SU-DHL-6 (cell line): ENCODE measurements around the gene SLC22A17.

Experiments
- H2AFZ ChIP-seq: fragments of 200-600 bp; sonication (generic); 2 replicates; pipeline ENCODE4 v1.6.1; 2014; ENCODE audit warnings: low read depth, mild to moderate bottlenecking, moderate library complexity, mixed read lengths, antibody characterized with exemption, low read length; ENCODE audit not compliant: severe bottlenecking
- H3F3A ChIP-seq: fragments of 200-600 bp; shearing (Covaris generic); 2 replicates; pipeline ENCODE4 v1.6.0; 2016; ENCODE audit warnings: antibody characterized with exemption, mild to moderate bottlenecking; ENCODE audit not compliant: insufficient read depth
- H3K27ac ChIP-seq: fragments of 200-600 bp; sonication (generic); 2 replicates; pipeline ENCODE4 v1.5.1; 2016; ENCODE audit warnings: low read depth, mild to moderate bottlenecking, low read length, moderate library complexity, mixed read lengths
- H3K27me3 ChIP-seq: fragments of 200-600 bp; sonication (generic), shearing (Covaris generic); 2 replicates; pipeline ENCODE4 v1.6.0; 2014; ENCODE audit warnings: mild to moderate bottlenecking, low read length
- H3K36me3 ChIP-seq: fragments of 200-600 bp; sonication (generic); 2 replicates; pipeline ENCODE4 v1.6.1; 2014; ENCODE audit warnings: mild to moderate bottlenecking, low read length, mixed read lengths
- H3K4me2 ChIP-seq: fragments of 300-600, 200-600 bp; shearing (Covaris generic), sonication (generic); 2 replicates; pipeline ENCODE4 v1.6.0; 2014; ENCODE audit warnings: low read length, low read depth, mild to moderate bottlenecking; ENCODE audit not compliant: poor library complexity, severe bottlenecking
- H3K4me3 ChIP-seq: fragments of 200-600 bp; sonication (generic); 2 replicates; pipeline ENCODE4 v1.5.1; 2014; ENCODE audit warnings: antibody characterized with exemption, low read length, mild to moderate bottlenecking, mixed read lengths; ENCODE audit not compliant: insufficient read depth, poor library complexity, severe bottlenecking
- H3K79me2 ChIP-seq: fragments of 200-600 bp; sonication (generic); 2 replicates; pipeline ENCODE4 v1.6.1; 2014; ENCODE audit warnings: mild to moderate bottlenecking, low read length, moderate library complexity; ENCODE audit not compliant: insufficient read depth
- H3K9ac ChIP-seq: fragments of 200-600 bp; sonication (generic); 2 replicates; pipeline ENCODE4 v1.7.0; 2014; ENCODE audit warnings: mild to moderate bottlenecking, low read length
- H3K9me2 ChIP-seq: fragments of 200-600 bp; sonication (generic); replicated peaks from 2 replicates; pipeline ENCODE4 v1.6.1; 2014; ENCODE audit warnings: low read length; ENCODE audit not compliant: insufficient read depth
- H3K9me3 ChIP-seq: fragments of 200-600 bp; sonication (generic); 2 replicates; pipeline ENCODE4 v1.6.1; 2014; ENCODE audit warnings: low read length, mixed read lengths; ENCODE audit not compliant: insufficient read depth
- H4K20me1 ChIP-seq: fragments of 200-600 bp; sonication (generic); 2 replicates; pipeline ENCODE4 v1.6.1; 2014; ENCODE audit warnings: low read depth, mild to moderate bottlenecking, antibody characterized with exemption, low read length, moderate library complexity, mixed read lengths
- EZH2phosphoT487 ChIP-seq: fragments of 200-600 bp; sonication (generic), shearing (Covaris generic); conservative IDR thresholded peaks from 2 replicates; pipeline ENCODE4 v1.6.1; 2018; ENCODE audit warnings: mild to moderate bottlenecking, antibody characterized with exemption, low read length, moderate library complexity, mixed read lengths
- TF ChIP-seq, protein P1 (sequence below): fragments of 200-600 bp; sonication (generic); IDR thresholded peaks from one replicate; pipeline ENCODE4 v1.5.1; 2017; ENCODE audit warnings: antibody characterized with exemption, mild to moderate bottlenecking, low read length, moderate library complexity; ENCODE audit not compliant: insufficient read depth, poor library complexity, severe bottlenecking

SLC22A17 gene

DNA sequence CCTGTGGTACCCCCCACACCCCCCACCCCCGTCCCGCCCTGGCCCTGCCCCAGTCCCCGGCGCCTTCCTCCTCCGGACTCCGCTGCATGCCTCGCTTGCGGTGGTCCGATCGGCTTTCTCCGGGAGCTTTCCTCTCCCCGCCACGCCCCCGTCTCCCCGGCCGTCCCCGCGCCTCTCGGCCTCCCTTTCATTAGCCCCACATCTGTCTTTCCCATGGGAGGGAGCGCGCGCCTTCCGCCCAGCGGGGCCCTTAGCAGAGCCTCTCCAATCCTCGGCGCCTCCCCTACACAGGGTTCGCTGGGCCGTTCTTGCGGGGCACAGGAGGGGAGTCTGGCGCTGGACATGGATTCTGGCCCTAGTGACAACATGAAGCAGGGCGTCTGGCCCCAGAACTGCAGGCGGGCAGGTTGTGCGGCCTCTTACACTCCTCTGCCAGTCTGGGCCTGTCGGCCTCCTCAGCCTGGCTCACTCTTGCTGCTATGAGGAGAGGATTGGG, 13.8 kb upstream of the SLC22A17 start:
- H3K9me3 ChIP-seq = no peaks in the 10 kb centered on the region
- H3F3A ChIP-seq = no peaks in the 10 kb centered on the region
- H3K27ac ChIP-seq = no peak overlapping the region
- H3K9ac ChIP-seq = no peak overlapping the region
- no peaks in the 10 kb centered on the region for H4K20me1 ChIP-seq
- H3K4me3 ChIP-seq = no peak overlapping the region
- H3K27me3 ChIP-seq = no peaks in the 10 kb centered on the region
- H3K4me2 ChIP-seq = no peak overlapping the region
- H3K36me3 ChIP-seq = no peaks in the 10 kb centered on the region
- H2AFZ ChIP-seq = no peak overlapping the region
- H3K79me2 ChIP-seq = no peaks in the 10 kb centered on the region
- H3K9me2 ChIP-seq = no peaks in the 10 kb centered on the region
- TF ChIP-seq EZH2phosphoT487 = no peak
- TF ChIP-seq, protein P1, sequence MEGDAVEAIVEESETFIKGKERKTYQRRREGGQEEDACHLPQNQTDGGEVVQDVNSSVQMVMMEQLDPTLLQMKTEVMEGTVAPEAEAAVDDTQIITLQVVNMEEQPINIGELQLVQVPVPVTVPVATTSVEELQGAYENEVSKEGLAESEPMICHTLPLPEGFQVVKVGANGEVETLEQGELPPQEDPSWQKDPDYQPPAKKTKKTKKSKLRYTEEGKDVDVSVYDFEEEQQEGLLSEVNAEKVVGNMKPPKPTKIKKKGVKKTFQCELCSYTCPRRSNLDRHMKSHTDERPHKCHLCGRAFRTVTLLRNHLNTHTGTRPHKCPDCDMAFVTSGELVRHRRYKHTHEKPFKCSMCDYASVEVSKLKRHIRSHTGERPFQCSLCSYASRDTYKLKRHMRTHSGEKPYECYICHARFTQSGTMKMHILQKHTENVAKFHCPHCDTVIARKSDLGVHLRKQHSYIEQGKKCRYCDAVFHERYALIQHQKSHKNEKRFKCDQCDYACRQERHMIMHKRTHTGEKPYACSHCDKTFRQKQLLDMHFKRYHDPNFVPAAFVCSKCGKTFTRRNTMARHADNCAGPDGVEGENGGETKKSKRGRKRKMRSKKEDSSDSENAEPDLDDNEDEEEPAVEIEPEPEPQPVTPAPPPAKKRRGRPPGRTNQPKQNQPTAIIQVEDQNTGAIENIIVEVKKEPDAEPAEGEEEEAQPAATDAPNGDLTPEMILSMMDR = no peak

DNA sequence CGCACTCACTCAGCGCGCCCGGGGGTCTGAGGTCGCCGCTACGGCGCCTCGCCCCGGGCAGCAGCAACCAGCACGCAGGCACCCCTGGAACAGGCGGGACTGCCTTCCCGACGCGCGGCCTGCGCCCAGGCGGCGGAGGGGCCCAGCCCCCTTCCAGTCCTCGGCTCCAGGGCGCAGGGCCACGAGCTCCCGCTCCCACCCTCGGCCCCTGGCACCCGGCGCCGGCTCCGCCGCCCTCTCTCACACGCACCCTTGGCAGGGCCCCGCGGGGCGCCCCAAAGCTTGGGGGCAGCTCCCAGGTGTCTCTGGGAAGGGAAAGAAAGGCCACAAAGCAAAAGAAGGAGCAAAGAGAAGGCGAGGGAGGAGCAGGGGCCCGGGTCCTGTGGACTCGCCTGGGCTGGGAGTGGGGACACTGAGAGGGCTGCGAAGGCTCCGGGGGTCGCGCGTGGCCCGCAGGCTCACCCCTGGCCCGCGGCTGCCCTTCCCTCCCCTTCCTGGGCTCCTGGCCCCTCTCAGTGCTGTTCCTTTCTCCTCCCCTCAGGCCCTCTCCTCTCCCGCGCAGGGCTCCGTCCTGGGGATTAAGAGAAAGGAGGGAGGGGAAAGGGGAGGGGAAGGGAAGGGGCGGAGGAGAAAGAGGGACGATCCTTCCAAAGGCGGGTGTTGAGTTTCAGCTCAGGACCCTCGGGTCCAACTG, 13.2 kb upstream of the SLC22A17 start:
- Histone ChIP-seq H2AFZ (no peak overlapping the region), H3K27ac (no peak overlapping the region)
- TF ChIP-seq, protein P1 = no peak
- TF ChIP-seq EZH2phosphoT487 = no peak

DNA sequence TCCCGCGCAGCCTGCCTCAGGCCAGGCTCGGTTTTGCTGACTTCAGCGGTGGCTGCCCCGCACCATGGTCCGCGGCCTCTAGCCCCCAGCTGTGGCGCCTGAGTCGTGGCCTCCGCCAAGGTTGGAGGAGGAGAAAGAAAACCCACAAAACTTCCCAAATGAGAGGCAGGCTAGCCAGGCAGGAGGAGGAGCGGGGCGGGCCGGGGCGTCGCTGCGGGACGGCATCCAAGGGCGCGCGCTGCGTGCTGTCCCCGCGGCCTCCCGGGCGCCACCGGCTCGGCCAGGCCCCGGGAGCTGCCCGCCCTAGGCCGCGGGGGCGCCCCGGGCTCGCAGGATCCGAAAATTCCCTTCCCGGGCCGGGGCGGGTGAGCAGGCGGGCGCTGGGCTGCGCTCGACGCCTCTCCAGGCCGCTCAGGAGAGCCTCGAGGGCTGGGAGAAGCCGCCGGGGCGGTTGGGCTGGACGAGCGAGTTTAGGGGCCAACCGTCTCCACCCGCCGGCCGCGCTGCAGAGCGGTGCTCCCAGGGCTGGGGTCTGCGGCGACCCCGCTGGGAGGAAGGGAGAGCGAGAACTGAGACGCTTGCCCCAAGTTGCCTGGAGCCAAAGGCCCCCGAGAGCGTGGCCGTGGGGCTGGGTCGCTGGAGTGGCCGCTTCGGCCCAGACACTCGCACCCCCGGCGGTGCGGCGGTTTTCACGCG, 12.5 kb upstream of the SLC22A17 start, which contains the start of gene EFS:
EFS (minus strand) TSS at position 137 of the 696 bp plus-strand sequence. CDS start 147 bp downstream, outside the sequence.
- Histone ChIP-seq H3K79me2 (no peaks in the 10 kb centered on the region), H3K9me3 (no peaks in the 10 kb centered on the region), H3K9me2 (no peaks in the 10 kb centered on the region), H3K4me2 (no peak within 1 kb of the TSS), H3F3A (no peaks in the 10 kb centered on the region), H3K27me3 (no peaks in the 10 kb centered on the region), H3K27ac (no peak within 1 kb of the TSS), H3K9ac (no peak within 1 kb of the TSS), H2AFZ (no peak within 1 kb of the TSS), H4K20me1 (no peaks in the 10 kb centered on the region), H3K36me3 (no peaks in the 10 kb centered on the region), H3K4me3 (no peak within 1 kb of the TSS)
- TF ChIP-seq, protein P1 = no peak
- no peak for TF ChIP-seq EZH2phosphoT487

More for the DNA sequence above, 13.2 kb upstream of the SLC22A17 start:
- H3K36me3 ChIP-seq = no peaks in the 10 kb centered on the region
- H3K79me2 ChIP-seq = no peaks in the 10 kb centered on the region
- no peak overlapping the region for H3K9ac ChIP-seq
- no peak overlapping the region for H3K4me2 ChIP-seq
- no peaks in the 10 kb centered on the region for H3F3A ChIP-seq
- H3K9me3 ChIP-seq = no peaks in the 10 kb centered on the region
- H3K4me3 ChIP-seq = no peak overlapping the region
- no peaks in the 10 kb centered on the region for H3K27me3 ChIP-seq
- H3K9me2 ChIP-seq = no peaks in the 10 kb centered on the region
- H4K20me1 ChIP-seq = no peaks in the 10 kb centered on the region
